ENCODE data around the gene EXOC1.

The EXOC1 gene

DNA sequence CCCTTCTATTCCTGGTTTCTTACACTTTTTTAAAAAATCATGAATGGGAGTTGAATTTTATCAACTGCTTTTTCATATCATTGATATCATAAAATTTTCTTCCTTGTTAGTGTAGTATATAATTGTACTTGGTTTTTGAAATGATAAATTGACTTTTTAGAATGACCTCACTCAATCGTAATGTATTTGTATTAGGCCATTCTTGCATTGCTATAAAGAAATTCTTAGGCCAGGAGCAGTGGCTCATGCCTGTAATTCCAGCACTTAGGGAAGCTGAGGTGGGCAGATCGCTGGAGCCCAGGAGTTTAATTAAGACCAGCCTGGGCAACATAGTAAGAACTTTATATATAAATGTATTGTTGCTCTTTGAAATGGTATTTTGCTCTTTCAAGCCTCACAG, 6.3 kb downstream of the EXOC1 start:
- no peak for DNase-seq

DNA sequence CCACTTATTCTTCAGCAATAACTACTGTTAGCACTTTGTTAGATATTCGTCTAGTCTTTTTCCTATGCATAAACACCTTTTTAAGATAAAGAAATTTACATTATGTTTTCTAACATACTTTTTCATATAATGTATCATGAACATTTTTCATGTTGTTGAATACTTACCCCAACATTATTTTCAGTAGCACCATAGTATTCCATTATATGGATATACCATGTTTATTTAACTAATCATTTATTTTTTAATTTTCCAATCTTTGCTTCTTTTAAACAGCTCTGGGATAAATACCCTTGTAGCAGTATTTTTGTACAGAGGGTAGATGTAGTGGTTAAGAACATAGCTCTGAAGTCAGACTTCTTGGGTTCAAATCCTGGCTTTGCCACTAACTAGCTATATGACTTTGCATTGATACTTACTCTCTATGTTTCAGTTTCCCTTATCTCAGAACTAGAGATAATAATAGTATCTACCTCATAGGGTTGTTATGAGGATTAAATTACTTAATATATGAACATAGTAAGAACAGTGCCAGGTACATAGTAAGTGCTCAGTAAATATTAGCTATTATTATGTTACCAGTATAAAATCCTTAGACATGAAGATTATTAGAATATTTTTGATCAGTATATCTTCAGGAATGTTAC, 11.3 kb downstream of the EXOC1 start:
- no peak for DNase-seq

DNA sequence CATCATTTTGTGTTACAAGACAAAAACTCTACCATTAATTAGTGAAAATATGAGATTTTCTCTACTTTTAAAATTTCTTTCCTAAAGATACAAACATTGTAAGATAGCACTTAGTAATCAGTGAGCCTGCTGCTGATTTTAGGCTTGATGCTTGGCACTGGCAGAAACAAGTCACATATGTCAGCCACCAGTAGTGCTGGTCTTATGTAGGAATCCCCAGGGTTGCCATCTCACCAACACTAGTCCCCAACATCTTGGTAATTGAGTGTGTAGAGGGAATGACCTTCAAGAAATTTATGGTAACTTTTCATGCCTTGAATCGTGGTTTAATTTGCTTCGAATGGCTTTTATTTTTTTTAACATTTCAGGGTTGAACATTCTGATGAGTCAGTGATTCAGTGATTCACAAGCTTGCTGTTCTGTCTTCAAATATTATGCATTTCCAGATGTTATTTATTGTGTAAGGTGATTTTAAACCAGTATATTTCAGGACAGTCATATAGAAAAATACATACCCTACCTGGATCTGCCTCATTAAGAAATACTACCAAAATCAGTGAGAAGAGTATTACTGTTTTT, 11.9 kb downstream of the EXOC1 start:
- no peak for DNase-seq

DNA sequence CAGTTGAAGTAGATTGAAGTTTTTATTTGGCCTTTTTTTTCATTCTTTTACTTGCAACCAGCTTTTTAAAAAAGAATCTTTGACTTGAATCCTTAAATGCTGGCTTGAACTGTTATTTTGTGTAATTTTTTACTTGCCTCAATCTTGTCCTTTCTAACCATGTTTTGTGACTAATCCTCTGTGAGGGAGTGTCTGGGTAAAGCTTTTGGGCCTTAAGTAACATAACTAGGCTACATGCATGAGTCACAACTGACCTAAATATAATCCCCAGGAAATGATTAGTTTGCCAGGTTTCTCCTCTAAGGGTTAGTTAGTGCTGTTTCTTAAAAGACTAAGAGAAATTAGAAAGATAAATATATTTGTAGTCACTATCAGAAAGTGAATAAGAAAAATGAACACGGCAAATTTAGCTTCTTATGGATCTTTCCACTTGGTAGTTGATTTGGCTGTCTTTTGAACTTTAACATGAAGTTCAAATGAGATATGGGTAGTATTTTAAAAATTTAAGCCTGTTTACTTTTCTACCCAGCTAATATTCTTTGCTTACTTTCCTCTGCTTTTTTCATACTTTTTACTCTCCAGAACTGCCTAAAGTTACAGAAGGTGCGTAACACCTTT, 13.0 kb downstream of the EXOC1 start:
- DNase-seq = no peak

DNA sequence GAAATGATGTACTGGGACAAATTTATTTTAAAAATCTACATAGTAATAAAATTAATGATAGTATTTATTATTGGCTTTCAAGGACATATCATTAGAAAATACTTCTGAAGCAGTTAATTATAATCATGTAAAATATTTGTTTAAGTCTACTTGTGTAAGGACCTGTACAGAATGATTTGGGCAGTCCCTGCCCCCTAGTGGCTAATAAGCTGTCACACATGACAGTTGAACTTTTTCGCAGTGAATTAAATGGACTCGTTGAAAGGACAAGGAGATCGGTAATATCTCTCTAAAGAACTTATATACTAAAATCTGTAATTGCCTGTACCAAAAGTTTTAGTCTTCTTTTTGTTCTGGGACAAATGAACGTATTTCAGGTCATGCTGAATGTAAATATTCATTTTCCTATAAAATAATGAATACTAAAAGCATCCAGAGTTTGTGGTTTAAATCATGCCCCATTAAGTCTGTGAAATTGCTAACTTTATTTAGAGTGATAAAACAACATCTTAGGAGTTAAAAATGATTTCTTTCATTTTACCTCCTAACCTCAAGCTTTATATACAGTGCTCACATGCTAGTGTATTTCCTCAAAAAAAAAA, 13.6 kb downstream of the EXOC1 start:
- DNase-seq = no peak

DNA sequence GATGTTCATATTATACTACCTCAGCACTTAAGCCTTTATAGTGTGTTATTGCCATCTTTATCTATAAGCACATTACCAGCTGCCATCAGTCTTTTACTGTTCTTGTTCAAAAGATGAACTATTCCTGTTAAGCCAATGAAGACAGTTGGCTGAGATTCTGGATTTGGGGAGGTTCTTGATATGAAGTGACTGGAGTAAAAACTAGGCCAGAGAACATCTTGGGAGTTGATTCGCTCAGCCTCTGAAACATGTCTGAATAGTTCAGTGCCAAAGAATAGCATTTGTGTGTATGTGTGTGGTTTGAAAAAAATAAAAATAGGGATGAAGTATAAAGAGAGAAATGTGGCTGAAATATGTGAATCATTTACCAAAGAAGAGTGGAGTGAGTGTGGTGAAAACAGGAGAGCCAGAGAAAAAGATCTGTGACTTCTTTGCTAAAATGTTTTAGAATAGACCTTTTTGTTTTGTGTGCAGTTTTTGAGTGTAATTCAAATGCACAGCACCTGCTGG, 15.2 kb downstream of the EXOC1 start:
- DNase-seq = no peak

DNA sequence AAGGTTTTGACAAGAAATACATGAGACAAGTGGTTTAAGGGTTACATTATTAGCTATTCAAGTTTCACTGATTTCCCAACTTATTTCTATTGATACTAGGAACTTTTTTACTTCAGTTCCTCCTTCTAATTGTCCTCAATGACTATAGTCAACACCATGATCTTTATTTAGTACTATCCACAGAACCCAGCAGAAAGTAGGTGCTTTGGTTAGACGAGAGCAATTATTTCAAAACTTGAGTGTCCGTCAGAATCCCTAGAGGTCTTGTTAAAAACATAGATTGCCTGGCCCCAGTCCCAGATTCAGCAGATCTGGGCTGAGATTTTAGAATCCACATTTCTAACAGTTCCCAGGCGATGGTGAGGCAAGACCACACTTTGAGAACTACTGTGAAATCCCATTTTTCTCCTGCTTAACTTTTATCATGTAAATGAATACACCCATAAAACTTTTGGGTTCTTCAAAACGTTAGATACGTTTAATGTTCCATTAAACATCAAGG, 17.9 kb downstream of the EXOC1 start:
- no peak for DNase-seq

DNA sequence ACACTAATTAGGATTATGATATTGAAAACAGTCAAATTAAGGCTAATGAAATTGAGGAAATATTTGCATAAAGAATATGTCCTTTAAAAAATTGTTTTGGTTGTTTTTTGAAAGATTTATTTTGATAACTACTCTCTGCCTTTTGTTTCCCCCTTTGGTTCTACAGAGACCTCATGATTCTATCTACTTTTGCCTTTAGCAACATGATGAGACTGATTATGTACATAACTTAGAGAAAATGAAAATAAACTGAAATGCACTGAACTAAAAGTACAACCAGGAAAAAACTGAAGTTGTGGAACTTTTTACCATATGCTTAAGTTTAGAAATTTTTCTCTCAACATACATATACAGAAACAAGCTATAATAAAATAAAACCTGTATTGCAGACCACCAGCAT, 21.4 kb downstream of the EXOC1 start:
- no peak for DNase-seq

DNA sequence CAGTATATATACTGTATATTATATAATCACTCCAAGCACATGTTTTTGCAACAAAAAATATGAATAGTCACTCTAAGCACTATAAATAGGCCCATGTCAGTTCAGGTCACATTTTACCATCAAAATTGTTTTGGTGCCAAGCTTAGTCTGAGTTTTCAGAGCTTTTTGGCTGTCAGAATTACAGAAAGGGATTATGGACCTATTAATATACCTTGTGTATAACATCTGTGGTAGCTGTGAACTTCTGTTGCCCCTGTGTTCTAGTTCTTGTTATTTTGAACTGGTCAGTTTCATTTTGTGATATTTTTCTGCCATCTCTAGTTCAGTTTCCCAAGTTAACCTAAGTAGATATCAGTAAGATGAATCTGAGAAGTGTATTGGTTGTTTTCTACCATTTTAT, 22.9 kb downstream of the EXOC1 start:
- DNase-seq = no peak

DNA sequence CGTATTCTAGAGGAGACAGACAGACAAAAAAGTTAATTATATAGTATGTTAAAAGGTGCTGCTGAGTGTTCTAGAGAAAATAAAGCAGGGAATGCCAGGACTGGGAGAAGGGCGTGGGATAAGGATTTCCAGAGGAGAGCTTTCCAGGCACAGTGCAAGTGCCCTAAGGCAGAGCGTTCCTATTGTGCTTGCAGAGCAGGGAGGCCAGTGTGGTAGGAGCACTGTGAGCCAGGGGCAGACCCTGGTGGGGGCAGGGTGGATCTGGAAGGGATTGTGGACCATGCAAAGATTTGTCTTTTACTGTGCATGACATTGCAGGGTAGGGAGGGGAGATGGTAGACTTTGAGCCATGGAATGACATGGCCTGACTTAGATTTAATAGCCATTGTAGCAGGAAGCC, 25.8 kb downstream of the EXOC1 start:
- no peak for DNase-seq

DNA sequence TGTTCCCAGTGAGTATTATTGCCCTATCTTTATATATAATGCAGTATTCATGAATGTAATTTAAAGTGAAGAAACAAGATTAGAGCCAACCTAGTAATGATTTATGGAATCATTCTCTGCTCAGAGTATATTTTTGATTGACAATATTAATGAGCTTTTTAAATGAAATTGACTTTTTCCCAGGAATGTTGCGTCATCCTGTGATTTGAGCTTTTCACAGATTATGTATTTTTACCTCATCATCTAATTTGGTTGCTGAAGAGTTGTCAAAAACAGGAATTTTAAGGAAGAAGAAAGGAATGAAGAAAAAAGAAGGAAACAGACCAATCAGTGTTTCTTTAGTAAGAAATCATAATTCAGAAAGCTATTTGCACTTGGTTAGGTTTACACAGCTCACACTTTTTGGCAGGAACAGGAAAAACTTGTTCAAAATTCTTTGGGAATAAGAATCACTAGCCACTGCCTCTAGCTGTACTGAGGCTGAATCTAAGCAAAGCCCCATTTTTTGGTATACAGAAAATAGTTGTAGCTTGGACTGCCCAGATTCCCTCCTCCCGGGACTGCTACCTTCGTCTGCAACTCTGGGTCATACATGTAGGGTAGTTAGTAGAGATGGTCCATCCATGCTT, 27.3 kb downstream of the EXOC1 start:
- no peak for DNase-seq

DNA sequence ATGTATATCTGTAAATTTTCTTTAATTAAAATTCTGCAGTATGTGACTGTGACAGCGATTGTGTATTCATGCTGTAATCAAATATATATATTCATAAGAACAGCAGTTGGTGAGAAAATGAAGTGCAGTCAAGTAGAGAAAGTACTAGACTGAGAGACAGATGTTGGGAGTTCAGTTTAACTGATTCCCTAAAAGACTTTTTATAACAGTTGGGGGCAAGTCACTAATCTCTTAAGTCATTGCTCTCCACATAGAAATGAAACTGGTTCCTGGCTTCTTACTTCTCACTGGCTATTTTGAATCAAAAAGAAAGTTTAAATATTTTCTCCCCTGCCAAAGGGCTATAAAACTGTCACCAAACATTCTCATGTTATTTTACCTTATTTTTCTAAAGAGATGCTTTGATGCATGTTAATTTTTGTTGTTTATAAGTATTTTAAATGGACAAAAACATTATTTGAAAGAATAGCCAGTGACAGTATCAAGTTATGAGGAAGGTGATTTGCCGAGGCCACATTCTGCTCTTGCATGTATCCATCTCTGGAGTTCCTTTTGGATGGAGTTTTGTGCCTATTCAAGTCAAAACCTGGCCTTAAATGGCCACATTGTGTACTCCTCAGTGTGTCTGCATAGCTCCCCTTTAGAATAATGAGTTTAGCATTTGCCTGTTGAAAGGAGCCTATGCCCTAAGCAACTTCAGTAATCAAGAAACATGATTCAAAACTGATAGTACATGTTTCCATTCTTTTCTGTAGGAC, 30.8 kb downstream of the EXOC1 start:
- no peak for DNase-seq

DNA sequence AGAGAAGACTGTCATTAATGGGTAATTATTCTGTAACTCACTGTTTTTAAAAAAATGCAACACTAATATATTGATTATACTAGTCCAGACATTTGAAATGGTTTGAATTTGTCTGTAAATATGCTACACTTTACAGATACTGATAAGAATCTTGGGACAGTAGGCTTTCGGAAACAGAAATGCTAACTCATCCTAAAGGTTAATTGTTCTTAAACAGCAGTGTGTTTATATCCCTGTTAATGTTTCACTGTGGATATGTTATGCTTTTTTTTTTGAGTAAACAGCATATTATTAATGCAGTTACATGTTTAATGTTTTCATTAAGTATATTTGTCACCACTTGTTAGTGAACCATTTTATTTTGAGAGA, 31.4 kb downstream of the EXOC1 start:
- DNase-seq = no peak

DNA sequence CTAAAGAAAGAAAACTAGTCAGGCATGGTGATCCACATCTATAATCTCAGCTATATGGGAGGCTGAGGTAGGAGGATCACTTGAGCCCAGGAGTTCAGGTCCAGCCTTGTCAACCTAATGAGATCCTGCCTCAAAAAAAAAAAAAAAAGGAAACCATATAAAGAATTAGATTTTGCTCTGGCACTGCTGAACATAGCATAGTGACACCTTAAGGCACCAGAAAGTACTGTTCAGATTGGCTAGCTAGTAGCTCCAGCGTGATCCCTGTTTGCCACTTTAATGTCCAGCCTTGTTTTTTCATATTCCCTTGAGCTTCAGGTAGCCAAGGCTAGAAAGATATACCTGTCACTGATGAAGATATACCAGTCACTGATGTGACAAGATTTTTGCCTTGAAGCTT, 34.1 kb downstream of the EXOC1 start:
- DNase-seq = no peak

DNA sequence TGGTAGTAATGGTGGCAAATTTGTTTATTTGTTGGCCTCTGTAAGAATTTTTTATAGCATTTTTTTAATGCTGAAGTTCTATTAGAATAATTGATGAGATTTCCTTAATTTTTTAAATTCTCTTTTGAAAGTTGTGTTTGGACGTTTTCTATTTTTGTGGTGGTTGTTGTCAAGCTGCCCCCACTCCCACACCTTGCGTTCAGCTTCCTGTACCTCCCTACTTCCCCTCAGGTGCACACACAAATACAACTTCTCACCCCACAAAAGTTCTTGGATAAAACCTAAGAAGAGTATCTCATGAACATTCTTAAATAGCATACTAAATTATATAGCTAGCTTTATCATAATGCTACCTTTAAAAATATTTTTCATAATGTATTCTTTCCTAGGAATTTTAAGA, 38.7 kb downstream of the EXOC1 start:
- DNase-seq = no peak

DNA sequence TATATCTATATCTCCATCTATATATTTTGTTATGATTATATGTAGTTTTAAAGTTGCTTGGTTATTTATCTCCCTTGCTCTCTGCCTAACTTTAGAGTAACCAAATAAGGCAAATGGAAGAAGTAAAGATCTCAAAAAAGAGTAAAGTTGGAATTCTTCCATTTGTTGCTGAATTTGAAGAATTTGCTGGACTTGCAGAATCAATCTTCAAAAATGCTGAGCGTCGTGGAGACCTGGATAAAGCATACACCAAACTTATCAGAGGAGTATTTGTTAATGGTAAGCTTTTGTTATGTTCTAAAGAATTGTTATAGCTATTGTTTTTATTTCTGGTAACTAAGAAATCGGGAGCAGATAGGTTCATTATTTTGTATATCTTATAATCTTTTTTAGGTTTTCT, 43.2 kb downstream of the EXOC1 start:
- no peak for DNase-seq

DNA sequence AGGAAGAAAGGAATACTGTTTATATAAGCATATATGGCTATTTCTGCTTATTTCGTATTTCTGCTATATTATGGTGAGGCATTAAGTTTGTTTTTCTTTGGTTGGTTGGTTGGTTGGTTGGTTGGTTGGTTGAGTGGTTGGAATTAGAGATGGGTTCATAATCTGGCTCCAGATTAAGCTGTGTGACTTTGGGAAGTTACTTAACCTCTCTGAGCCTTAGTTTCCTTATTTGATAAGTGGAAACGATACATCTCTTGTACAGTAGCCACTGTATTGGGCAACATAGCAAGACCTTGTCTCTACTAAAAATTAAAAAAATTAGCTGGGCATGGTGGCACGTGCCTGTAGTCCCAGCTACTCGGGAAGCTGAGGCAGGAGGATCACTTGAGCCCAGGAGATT, 49.2 kb downstream of the EXOC1 start:
- no peak for DNase-seq

DNA sequence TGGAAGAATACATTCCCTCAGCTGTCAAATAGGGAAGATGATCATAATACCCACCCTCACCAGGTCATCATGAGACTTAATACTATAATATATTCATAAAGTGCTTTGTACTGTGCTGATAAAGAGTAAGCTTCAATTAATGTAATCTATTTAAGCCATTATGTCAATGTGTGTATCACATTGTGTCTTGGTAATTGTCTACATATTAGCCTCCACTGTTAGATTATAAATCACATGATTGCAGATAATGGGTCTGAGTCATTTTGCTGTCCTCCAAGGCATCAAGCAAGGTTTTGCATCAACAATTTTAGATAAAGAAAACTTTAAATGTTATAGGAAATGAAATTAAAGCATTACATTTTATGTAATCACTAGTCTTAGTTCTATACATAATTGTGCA, 50.1 kb downstream of the EXOC1 start:
- no peak for DNase-seq

DNA sequence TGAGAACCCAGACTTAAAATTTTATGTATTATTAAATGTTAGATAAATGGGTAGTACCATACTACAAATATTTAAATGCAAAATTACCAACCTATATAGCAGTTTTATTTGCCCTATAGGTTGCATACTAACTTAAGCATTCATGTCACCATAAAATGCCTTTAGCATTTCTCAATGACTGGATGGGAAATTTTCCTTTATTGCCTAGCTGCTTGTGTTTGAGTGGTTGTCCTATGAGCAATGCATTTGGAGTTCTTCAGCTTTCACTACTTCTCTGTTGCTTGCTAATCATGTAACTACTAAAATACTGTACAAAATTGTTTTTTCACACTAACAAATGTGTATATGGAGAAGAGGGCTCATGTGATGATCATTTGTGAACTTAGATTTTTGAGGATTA, 51.1 kb downstream of the EXOC1 start:
- DNase-seq = no peak

DNA sequence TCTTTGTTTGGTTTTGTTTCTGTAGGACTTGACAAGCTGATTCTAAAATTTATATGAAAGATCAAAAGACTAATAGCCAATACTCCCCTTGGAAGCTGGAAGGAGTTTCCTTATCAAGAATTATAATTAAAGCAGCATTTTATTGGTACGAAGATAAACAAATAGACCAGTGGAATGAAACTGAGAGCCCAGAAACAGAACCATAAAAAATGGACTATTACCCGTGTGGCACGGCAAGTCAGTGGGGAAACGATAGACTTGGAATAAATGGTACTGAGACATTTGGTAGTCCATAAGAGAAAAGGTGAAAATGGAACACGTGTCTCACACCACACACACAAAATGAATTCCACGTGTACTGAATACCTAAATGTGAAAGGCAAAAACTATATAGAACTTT, 52.9 kb downstream of the EXOC1 start:
- no peak for DNase-seq

DNA sequence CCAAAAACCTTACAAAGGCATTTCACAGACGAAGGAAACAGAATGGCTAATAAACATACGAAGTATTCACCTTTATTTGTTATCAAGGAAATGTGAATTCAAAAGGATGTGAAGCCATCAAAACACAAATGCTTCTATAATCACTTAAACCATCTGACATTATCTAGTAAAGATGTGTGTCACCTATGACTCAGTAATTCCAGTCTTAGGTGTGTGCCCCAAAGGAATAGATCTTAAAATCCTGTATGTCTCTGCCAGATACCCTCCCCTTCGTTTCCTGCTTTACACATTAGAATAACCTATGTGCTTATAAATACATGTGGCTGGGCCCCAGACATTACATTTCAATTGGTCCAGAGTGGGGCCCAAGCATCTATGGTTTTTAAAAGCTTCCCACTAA, 53.5 kb downstream of the EXOC1 start:
- no peak for DNase-seq

DNA sequence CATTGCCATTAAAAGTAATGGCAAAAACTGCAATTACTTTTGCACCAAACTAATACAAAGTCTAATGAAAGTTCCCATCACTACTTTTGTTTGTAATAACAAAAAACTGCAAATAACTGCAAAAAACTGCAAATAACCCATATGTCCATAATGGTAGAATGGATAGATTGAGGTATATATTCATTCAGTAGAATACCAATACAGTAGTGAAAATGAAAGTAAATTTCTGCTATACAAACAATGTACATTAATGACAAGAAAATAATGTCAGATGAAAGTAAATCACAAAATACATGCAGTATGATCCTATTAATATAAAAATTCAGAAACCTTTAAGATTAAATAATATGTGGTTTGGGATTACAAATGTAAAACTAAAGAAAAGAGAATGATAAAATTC, 54.0 kb downstream of the EXOC1 start:
- no peak for DNase-seq

DNA sequence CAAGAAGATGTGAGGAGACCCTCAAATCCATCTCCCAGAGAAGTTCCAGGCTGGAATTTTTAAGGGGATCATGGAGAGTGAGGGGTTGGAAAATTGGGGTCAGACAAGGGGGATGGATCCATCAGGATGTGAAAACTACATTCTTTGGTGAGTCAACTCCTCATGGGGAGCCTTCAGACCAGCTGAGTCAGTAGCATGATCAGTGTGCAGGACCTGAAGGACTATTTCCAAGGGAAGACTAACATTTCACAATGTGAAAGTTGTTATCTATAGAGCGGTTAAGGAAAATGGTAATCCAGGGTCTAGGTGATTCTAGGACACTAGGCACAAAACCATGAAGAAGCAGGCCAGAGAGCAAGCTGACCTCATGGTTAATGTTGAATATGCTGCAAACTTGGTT, 56.7 kb downstream of the EXOC1 start:
- DNase-seq = no peak
